Ishikawa (cell line): Measurements from ENCODE around the gene ATG7.

Experiments used
- CEBPB ChIP-seq: IDR thresholded peaks from 2 replicates; pipeline ENCODE4 v1.6.1; 2012
- CREB1 ChIP-seq: IDR thresholded peaks from 2 replicates; pipeline ENCODE4 v1.6.1; 2012; ENCODE audit warnings: low read depth
- EGR1 ChIP-seq: IDR thresholded peaks from 2 replicates; pipeline ENCODE4 v1.6.1; 2012
- EP300 ChIP-seq: IDR thresholded peaks from 2 replicates; pipeline ENCODE4 v1.6.1; 2012; ENCODE audit warnings: borderline replicate concordance
- FOXM1 ChIP-seq: IDR thresholded peaks from 2 replicates; pipeline ENCODE4 v1.6.1; 2012; ENCODE audit warnings: low read depth, borderline replicate concordance
- MAX ChIP-seq: IDR thresholded peaks from 2 replicates; pipeline ENCODE4 v1.6.1; 2012
- NFIC ChIP-seq: IDR thresholded peaks from 2 replicates; pipeline ENCODE4 v1.6.1; 2012
- RAD21 ChIP-seq: IDR thresholded peaks from 2 replicates; pipeline ENCODE4 v1.6.1; 2012; ENCODE audit warnings: low read depth
- REST ChIP-seq: IDR thresholded peaks from 2 replicates; pipeline ENCODE4 v1.6.1; 2012; ENCODE audit warnings: low read depth, mild to moderate bottlenecking
- TAF1 ChIP-seq: IDR thresholded peaks from 2 replicates; pipeline ENCODE4 v1.6.1; 2012; ENCODE audit warnings: low read depth, mild to moderate bottlenecking
- TCF12 ChIP-seq: IDR thresholded peaks from 2 replicates; pipeline ENCODE4 v1.6.1; 2012; ENCODE audit warnings: low read depth
- TEAD4 ChIP-seq: IDR thresholded peaks from 2 replicates; pipeline ENCODE4 v1.6.1; 2012
- USF1 ChIP-seq: IDR thresholded peaks from 2 replicates; pipeline ENCODE4 v1.6.1; 2012
- YY1 ChIP-seq: IDR thresholded peaks from 2 replicates; pipeline ENCODE4 v1.6.1; 2012; ENCODE audit warnings: low read depth
- ZBTB7A ChIP-seq: IDR thresholded peaks from 2 replicates; pipeline ENCODE4 v1.6.1; 2012; ENCODE audit warnings: low read depth

Gene ATG7

GRCh38 chr3:11247362-11247761 lies 24.8 kb upstream of the ATG7 start:
- no peak for TF ChIP-seq YY1
- TF ChIP-seq EP300: no peak
- no peak for TF ChIP-seq CREB1
- TF ChIP-seq TEAD4: no peak
- no peak for TF ChIP-seq CEBPB
- TF ChIP-seq TAF1: no peak
- TF ChIP-seq RAD21: no peak
- TF ChIP-seq NFIC: no peak
- TF ChIP-seq USF1: no peak
- TF ChIP-seq MAX: no peak
- no peak for TF ChIP-seq EGR1

- TF ChIP-seq CREB1: no peak
- TF ChIP-seq TEAD4: no peak
- TF ChIP-seq USF1: no peak
- no peak for TF ChIP-seq EGR1
- no peak for TF ChIP-seq RAD21
- no peak for TF ChIP-seq CEBPB
- TF ChIP-seq MAX: no peak
- TF ChIP-seq NFIC: no peak
Observed at GRCh38 chr3:11248596-11248995, 23.6 kb upstream of the ATG7 start.

- no peak for TF ChIP-seq MAX
- TF ChIP-seq RAD21: no peak
- TF ChIP-seq CEBPB: no peak
- TF ChIP-seq TAF1: no peak
- TF ChIP-seq REST: no peak
- no peak for TF ChIP-seq NFIC
- TF ChIP-seq YY1: no peak
- TF ChIP-seq EGR1: no peak
- TF ChIP-seq USF1: no peak
- no peak for TF ChIP-seq EP300
- TF ChIP-seq CREB1: no peak
- no peak for TF ChIP-seq TEAD4
- TF ChIP-seq TCF12: no peak
- no peak for TF ChIP-seq FOXM1
- TF ChIP-seq ZBTB7A: no peak
Observed at GRCh38 chr3:11250902-11251806, 21.0 kb upstream of the ATG7 start.

GRCh38 chr3:11251807-11252176 lies 20.4 kb upstream of the ATG7 start:
- no peak for TF ChIP-seq TCF12
- TF ChIP-seq REST: no peak
- no peak for TF ChIP-seq EP300
- no peak for TF ChIP-seq RAD21
- TF ChIP-seq TAF1: no peak
- TF ChIP-seq USF1: no peak
- TF ChIP-seq FOXM1: no peak

GRCh38 chr3:11254876-11255275 lies 17.3 kb upstream of the ATG7 start:
- no peak for TF ChIP-seq YY1
- TF ChIP-seq EGR1: no peak
- no peak for TF ChIP-seq TAF1
- no peak for TF ChIP-seq FOXM1
